A549 (cell line): ENCODE measurements around the gene ZNF106.

ENCODE experiments used
- CEBPB ChIP-seq, 2 experiments: fragments of >200 bp in 1 of 2; sonication (Bioruptor Twin) in 1 of 2; formaldehyde crosslinking in 1 of 2; IDR thresholded peaks; 2 replicates each; pipeline ENCODE4 v1.6.1; 2012 to 2016
- EP300 ChIP-seq, 2 experiments: fragments of >200 bp; sonication (Bioruptor Twin); formaldehyde crosslinking; IDR thresholded peaks; 2 replicates in 1 of 2; 3 replicates in 1 of 2; pipeline ENCODE4 v1.6.1; 2016 to 2017
- HOXA7 ChIP-seq: fragments of 250-450 bp; sonication (Bioruptor Pico); IDR thresholded peaks from 2 replicates; pipeline ENCODE4 v1.5.0; 2020; ENCODE audit warnings: mild to moderate bottlenecking, moderate library complexity
- JUNB ChIP-seq: fragments of >200 bp; sonication (Bioruptor Twin); formaldehyde crosslinking; IDR thresholded peaks from 2 replicates; pipeline ENCODE4 v1.6.1; 2016
- PHF8 ChIP-seq: fragments of 200-600 bp; sonication (generic); IDR thresholded peaks from 2 replicates; pipeline ENCODE4 v1.6.1; 2016; ENCODE audit warnings: low read depth, mild to moderate bottlenecking, antibody characterized with exemption, moderate library complexity, borderline replicate concordance
- POLR2A ChIP-seq: IDR thresholded peaks from 2 replicates; pipeline ENCODE4 v1.6.1; 2012; ENCODE audit warnings: mild to moderate bottlenecking, low read length
- POLR2AphosphoS2 ChIP-seq: conservative IDR thresholded peaks from 2 replicates; pipeline ENCODE4 v1.6.1; 2012; ENCODE audit warnings: low read length, improper control_type of control experiment, inconsistent platforms
- RAD21 ChIP-seq, 2 experiments: fragments of >200 bp in 1 of 2; sonication (Bioruptor Twin) in 1 of 2; formaldehyde crosslinking in 1 of 2; IDR thresholded peaks in 1 of 2; conservative IDR thresholded peaks in 1 of 2; 2 replicates in 1 of 2; 3 replicates in 1 of 2; pipeline ENCODE4 v1.6.1; 2012 to 2018; ENCODE audit warnings: inconsistent platforms in 1 of 2
- RFX5 ChIP-seq: fragments of 450-650 bp; IDR thresholded peaks from 2 replicates; pipeline ENCODE4 v1.7.1; 2014; ENCODE audit warnings: antibody characterized with exemption, mild to moderate bottlenecking, moderate library complexity
- SMC3 ChIP-seq: fragments of >200 bp; sonication (Bioruptor Twin); formaldehyde crosslinking; IDR thresholded peaks from 3 replicates; pipeline ENCODE4 v1.6.1; 2018; ENCODE audit warnings: inconsistent platforms
- SREBF2 ChIP-seq: fragments of 450-650 bp; IDR thresholded peaks from 2 replicates; pipeline ENCODE4 v1.6.1; 2014; ENCODE audit warnings: mild to moderate bottlenecking, moderate library complexity
- TF ChIP-seq, protein P1 (sequence below): fragments of >200 bp; sonication (Bioruptor Twin); formaldehyde crosslinking; IDR thresholded peaks from 3 replicates; pipeline ENCODE4 v1.6.1; 2016
- TF ChIP-seq, protein P2 (sequence below): fragments of >200 bp; sonication (Bioruptor Twin); formaldehyde crosslinking; IDR thresholded peaks from 3 replicates; pipeline ENCODE4 v1.5.1; 2016
- TF ChIP-seq, protein P3 (sequence below): fragments of 200-600 bp; sonication (generic); IDR thresholded peaks from 2 replicates; pipeline ENCODE4 v1.6.1; 2016; ENCODE audit warnings: antibody characterized with exemption, mild to moderate bottlenecking, moderate library complexity

DNA sequence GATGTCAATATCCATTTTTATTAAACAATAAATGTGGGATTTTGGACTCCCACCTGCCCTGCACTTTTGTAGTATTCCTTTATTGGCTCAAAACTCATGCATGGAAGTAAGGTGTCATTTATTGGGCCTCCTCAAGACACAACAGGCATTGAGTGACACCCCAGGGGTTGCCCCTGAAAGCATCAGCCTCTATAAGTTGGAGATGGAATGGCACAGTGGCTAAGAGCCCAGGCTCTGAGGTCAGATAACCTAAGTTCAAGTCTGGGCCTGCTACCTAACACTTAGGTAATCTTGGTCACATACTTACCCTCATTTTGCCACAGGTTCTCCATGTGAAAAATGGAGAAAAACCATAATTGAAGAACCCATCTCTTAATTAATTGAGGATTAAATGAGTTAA is 127.0 kb downstream of the ZNF106 start:
- TF ChIP-seq, protein P1, sequence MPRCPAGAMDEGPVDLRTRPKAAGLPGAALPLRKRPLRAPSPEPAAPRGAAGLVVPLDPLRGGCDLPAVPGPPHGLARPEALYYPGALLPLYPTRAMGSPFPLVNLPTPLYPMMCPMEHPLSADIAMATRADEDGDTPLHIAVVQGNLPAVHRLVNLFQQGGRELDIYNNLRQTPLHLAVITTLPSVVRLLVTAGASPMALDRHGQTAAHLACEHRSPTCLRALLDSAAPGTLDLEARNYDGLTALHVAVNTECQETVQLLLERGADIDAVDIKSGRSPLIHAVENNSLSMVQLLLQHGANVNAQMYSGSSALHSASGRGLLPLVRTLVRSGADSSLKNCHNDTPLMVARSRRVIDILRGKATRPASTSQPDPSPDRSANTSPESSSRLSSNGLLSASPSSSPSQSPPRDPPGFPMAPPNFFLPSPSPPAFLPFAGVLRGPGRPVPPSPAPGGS, result no peak
- TF ChIP-seq, protein P2, sequence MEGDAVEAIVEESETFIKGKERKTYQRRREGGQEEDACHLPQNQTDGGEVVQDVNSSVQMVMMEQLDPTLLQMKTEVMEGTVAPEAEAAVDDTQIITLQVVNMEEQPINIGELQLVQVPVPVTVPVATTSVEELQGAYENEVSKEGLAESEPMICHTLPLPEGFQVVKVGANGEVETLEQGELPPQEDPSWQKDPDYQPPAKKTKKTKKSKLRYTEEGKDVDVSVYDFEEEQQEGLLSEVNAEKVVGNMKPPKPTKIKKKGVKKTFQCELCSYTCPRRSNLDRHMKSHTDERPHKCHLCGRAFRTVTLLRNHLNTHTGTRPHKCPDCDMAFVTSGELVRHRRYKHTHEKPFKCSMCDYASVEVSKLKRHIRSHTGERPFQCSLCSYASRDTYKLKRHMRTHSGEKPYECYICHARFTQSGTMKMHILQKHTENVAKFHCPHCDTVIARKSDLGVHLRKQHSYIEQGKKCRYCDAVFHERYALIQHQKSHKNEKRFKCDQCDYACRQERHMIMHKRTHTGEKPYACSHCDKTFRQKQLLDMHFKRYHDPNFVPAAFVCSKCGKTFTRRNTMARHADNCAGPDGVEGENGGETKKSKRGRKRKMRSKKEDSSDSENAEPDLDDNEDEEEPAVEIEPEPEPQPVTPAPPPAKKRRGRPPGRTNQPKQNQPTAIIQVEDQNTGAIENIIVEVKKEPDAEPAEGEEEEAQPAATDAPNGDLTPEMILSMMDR, result no peak
- no peak for TF ChIP-seq HOXA7
- TF ChIP-seq RFX5, result no peak
- no peak for TF ChIP-seq POLR2A
- no peak for TF ChIP-seq PHF8
- TF ChIP-seq SMC3, result no peak
- no peak for TF ChIP-seq RAD21 (conservative IDR thresholded peaks at IDR 0.05 in 1 of 2, IDR thresholded peaks at IDR 0.05 in 1 of 2)
- TF ChIP-seq POLR2AphosphoS2, result no peak
- TF ChIP-seq CEBPB (IDR thresholded peaks at IDR 0.05), result no peak
- no peak for TF ChIP-seq JUNB
- TF ChIP-seq, protein P3, sequence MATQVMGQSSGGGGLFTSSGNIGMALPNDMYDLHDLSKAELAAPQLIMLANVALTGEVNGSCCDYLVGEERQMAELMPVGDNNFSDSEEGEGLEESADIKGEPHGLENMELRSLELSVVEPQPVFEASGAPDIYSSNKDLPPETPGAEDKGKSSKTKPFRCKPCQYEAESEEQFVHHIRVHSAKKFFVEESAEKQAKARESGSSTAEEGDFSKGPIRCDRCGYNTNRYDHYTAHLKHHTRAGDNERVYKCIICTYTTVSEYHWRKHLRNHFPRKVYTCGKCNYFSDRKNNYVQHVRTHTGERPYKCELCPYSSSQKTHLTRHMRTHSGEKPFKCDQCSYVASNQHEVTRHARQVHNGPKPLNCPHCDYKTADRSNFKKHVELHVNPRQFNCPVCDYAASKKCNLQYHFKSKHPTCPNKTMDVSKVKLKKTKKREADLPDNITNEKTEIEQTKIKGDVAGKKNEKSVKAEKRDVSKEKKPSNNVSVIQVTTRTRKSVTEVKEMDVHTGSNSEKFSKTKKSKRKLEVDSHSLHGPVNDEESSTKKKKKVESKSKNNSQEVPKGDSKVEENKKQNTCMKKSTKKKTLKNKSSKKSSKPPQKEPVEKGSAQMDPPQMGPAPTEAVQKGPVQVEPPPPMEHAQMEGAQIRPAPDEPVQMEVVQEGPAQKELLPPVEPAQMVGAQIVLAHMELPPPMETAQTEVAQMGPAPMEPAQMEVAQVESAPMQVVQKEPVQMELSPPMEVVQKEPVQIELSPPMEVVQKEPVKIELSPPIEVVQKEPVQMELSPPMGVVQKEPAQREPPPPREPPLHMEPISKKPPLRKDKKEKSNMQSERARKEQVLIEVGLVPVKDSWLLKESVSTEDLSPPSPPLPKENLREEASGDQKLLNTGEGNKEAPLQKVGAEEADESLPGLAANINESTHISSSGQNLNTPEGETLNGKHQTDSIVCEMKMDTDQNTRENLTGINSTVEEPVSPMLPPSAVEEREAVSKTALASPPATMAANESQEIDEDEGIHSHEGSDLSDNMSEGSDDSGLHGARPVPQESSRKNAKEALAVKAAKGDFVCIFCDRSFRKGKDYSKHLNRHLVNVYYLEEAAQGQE, result no peak
- TF ChIP-seq EP300 (IDR thresholded peaks at IDR 0.05), result no peak
- no peak for TF ChIP-seq SREBF2
